OCI-LY3 (cell line): Measurements from ENCODE around the gene EXOSC10.
"Not testable (repeated sequence)": the region's sequence is repeated elsewhere in the genome, so short reads cannot be mapped to it uniquely, and the experiment has no call there.

Experiments
- CTCF ChIP-seq: fragments of 200-600, 300-600 bp; sonication (generic); IDR thresholded peaks from 2 replicates; pipeline ENCODE4 v1.5.1; 2014; ENCODE audit warnings: antibody characterized with exemption, low read length, low read depth
- EZH2phosphoT487 ChIP-seq: fragments of 200-600 bp; shearing (Covaris generic); IDR thresholded peaks from 2 replicates; pipeline ENCODE4 v1.6.1; 2018; ENCODE audit warnings: antibody characterized with exemption, mixed run types, low read depth

- not testable (repeated sequence) for TF ChIP-seq EZH2phosphoT487, CTCF
These were observed 35.6 kb downstream of the EXOSC10 start for GRCh38 chr1:11063937-11064537.
